NCI-H345 (cell line): ENCODE results near the gene AMN.
A peak's percentile ranks its signal among the peaks of the same experiment; 100 is the strongest.
"Not testable (repeated sequence)": the region's sequence is repeated elsewhere in the genome, so short reads cannot be mapped to it uniquely, and the experiment has no call there.

ENCODE experiments used
- DNase-seq: peaks from one replicate; lab custom pipeline; 2025; lab: John Stamatoyannopoulos, UW

AMN gene

GRCh38 chr14:102922490-102923200 is at the start of gene AMN:
TSS of gene AMN (plus strand) at chr14:102922663. CDS start at chr14:102922689, 26 bp downstream.
- DNase-seq = no peak

DNA sequence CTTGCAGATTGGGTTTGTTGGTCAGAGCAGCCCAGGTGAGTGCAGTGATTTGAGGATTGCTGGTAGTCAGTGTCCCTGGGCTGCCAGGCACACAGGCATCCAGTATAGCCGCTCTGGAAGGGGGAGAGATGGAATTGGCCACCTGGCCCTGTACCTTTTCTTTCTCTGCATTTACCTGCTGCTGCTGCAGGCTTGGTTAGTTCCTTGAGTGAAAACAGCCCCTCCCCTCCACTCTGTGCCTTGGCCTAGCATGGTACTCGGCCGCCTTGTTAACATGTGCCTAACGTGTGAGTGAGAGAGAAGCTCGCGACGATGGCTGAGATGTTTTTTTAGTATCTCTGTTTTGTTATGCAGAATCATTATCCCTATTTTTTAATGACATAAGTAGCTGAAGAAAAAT is 49.3 kb upstream of the AMN start:
- no peak for DNase-seq

- no peak for DNase-seq
Observed at GRCh38 chr14:102873546-102874061, 48.9 kb upstream of the AMN start.

- no peak for DNase-seq
Observed at GRCh38 chr14:102875652-102876051, 46.8 kb upstream of the AMN start.

DNA sequence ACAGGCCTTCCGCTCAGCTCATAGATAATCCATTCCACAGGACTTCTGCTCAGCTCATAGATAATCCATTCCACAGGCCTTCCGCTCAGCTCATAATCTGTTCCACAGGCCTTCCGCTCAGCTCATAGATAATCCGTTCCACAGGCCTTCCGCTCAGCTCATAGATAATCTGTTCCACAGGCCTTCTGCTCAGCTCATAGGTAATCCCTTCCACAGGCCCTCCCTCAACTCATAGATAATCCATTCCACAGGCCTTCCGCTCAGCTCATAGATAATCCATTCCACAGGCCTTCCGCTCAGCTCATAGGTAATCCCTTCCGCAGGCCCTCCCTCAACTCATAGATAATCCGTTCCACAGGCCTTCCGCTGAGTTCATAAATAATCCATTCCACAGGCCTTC is 45.0 kb upstream of the AMN start:
- DNase-seq = not testable (repeated sequence)

- DNase-seq = no peak
Observed at GRCh38 chr14:102878174-102878969, 44.1 kb upstream of the AMN start.

DNA sequence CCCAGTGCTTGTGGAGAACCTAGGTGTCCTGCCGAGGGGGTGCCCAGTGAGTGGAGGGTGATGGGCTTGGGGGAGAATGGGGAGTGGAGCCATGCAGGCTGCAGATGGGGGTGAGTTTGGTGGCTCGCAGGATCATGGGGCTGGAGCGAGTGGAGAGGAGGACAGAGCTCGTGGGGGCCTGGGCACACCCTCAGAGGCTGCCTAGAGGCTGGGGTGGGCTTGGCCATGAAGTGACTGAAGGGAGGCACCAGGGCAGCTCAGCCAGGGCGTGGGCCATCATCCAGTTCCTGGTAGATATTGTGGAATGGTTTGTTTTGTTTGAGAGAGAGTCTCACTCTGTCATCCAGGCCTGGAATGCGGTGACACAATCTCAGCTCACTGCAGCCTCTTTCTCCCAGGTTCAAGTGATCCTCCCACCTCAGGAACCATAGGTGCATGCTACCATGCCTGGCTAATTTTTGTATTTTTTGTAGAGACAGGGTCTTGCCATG is 43.4 kb upstream of the AMN start:
- no peak for DNase-seq

DNA sequence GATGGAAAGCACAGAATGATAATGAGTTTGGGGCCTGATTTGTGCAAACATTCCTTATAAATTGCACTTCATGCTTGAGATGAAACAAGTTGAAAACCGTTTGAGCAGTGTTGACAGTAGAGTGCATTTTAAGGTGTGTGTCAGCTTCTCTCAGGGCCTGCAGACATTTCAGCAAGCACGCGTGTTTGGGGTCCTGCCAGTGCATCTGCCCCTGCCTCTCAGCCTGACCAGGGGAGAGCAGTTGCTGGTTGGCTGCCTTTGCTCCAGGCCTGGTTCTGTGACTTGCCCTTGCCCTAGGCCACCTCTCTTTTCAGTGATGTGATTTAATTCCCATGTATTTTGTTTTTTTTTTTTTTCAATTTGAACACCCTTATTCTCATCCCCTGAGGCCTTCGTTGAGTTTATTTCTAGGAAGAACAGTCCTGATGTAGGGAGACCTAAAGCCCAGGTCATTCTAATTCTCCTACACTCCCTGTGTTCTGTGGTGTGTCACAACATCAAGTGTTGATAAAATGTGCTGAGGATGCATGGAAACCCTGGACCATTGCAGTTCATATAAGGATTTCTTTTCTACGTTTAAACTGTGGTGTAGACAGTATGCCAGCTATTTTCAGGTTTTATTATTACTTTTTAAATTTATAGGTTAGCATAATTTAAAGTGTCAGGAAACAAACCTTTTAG is 40.1 kb upstream of the AMN start:
- peak; percentile 4 for DNase-seq

- DNase-seq = no peak
Observed at GRCh38 chr14:102883089-102883541, 39.3 kb upstream of the AMN start.

DNA sequence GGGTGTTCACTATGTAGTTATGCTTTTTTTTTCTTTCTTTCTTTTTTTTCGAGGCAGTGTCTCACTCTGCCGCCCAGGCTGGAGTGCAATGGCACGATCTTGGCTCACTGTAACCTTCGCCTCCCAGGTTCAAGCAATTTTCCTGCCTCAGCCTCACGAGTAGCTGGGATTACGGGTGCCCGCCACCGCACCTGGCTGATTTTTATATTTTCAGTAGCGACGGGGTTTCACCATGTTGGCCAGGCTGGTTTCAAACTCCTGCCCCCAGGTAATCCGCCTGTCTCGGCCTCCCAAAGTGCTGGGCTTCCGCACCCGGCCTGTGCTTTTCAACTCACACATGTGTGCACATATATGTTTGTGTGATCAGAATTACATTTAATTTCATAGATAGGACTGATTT is 38.9 kb upstream of the AMN start:
- DNase-seq = no peak

- DNase-seq = no peak
Observed at GRCh38 chr14:102885737-102886447, 36.6 kb upstream of the AMN start.

- DNase-seq = no peak
Observed at GRCh38 chr14:102888748-102889147, 33.7 kb upstream of the AMN start.

DNA sequence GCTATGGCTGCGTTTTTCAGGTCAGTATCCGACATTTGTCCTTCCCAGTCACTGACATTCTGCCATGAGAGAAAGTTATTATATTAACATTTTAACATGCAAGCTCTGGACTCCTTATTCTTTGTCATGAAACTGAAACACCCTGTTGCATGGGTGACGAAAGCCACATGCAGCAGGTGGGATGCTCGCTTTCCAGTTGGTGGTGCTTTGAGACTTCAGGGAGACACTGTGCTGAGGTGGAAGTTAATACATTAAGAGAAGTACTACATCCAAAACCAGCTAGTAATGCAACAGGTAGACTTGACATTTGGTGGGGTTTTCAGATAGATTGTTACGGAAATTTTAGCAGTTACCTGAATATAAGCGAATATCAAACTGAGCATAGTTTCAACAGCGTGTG is 32.8 kb upstream of the AMN start:
- no peak for DNase-seq

- DNase-seq = no peak
Observed at GRCh38 chr14:102891111-102891510, 31.4 kb upstream of the AMN start.

- peak; percentile 15 for DNase-seq
Observed at GRCh38 chr14:102891556-102891955, 30.9 kb upstream of the AMN start.

- DNase-seq = no peak
Observed at GRCh38 chr14:102892651-102893050, 29.8 kb upstream of the AMN start.

DNA sequence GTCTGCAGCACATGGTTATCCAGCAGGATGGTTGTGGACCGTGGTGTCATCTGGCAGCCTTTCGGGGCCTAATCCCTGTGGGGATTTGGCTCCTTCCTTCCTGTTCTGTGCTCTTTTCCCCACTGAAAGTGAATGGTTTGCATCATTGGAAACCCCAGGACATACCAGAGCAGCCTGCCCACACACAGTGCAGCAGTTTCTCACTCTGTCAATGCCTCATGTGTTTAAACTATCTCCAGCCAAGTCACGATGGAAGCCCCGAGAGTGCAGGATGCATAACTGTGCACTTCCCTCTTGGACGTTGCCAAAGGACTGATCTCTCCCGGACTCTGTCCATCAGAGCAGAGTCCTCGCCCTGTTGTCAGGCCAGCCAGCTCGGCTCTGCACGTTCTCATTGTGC is 29.0 kb upstream of the AMN start:
- DNase-seq = no peak

GRCh38 chr14:102896735-102897134 is 25.7 kb upstream of the AMN start:
- not testable (repeated sequence) for DNase-seq

DNA sequence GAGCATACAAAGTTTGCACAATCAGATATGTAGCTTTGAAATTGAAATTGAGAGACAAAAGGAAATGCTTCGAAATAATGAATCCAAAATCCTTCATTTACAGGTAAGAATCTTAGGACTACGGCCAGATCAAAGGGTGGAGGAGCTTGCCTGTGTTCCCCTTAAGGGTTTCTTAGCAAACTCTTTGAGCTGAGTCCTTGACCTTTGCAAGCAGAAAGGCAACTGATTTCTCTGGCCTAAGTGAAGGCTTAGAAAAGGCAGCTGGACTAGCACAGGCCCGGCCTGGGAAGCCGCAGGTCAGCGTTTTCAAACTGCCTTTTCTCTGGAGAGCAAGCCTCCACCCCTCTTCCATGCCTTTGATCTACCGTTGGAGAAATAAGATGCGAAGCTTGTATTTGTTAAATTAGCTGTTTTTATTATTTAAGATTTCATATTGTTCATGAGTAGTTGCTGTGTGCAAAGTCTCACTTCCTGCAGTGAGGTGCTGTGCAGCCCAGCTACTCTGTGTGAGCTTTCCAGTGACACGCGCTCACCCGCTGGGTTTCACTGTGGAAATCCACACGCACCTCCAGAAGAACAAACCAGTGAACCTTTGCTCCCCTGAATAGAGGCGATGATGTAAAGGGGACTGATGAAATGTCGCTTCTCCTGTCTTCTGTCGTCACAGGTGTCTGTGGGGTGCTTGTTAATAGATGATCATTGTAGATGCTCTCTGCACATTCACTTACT is 25.0 kb upstream of the AMN start:
- no peak for DNase-seq

GRCh38 chr14:102898298-102898697 is 24.2 kb upstream of the AMN start:
- DNase-seq = no peak
